MM.1S (cell line): ENCODE results near the gene TMEM121.
"Not testable (repeated sequence)": the region's sequence is repeated elsewhere in the genome, so short reads cannot be mapped to it uniquely, and the experiment has no call there.

ENCODE experiments used
- DNase-seq: peaks from one replicate; pipeline ENCODE4 v3.0.0-alpha.2; 2015
- H2AFZ ChIP-seq: fragments of 300-600 bp; sonication (generic); 2 replicates; pipeline ENCODE4 v1.6.0; 2016; ENCODE audit warnings: antibody characterized with exemption, low read length
- H3F3A ChIP-seq: fragments of 300-600 bp; sonication (generic); 2 replicates; pipeline ENCODE4 v1.6.1; 2016; ENCODE audit warnings: mild to moderate bottlenecking, antibody characterized with exemption, low read length, moderate library complexity, mixed read lengths; ENCODE audit not compliant: insufficient read depth
- H3K27ac ChIP-seq: fragments of 300-600 bp; sonication (generic); 2 replicates; pipeline ENCODE4 v1.5.1; 2016; ENCODE audit warnings: mild to moderate bottlenecking, low read length
- H3K27me3 ChIP-seq: fragments of 300-600 bp; sonication (generic); replicated peaks from 2 replicates; pipeline ENCODE4 v1.6.0; 2016; ENCODE audit warnings: low read length; ENCODE audit not compliant: insufficient read depth
- H3K36me3 ChIP-seq: fragments of 300-600 bp; sonication (generic); replicated peaks from 2 replicates; pipeline ENCODE4 v1.6.1; 2016; ENCODE audit warnings: mild to moderate bottlenecking, low read length, mixed read lengths; ENCODE audit not compliant: insufficient read depth
- H3K4me1 ChIP-seq: fragments of 300-600 bp; sonication (generic); 2 replicates; pipeline ENCODE4 v1.6.1; 2016; ENCODE audit warnings: low read length, mixed read lengths
- H3K4me2 ChIP-seq: fragments of 300-600 bp; sonication (generic); 2 replicates; pipeline ENCODE4 v1.6.0; 2016; ENCODE audit warnings: low read depth, low read length
- H3K4me3 ChIP-seq: fragments of 300-600 bp; sonication (generic); 2 replicates; pipeline ENCODE4 v1.5.1; 2016; ENCODE audit warnings: low read length, mixed read lengths
- H3K79me2 ChIP-seq: fragments of 300-600 bp; sonication (generic); 2 replicates; pipeline ENCODE4 v1.6.1; 2016; ENCODE audit warnings: mixed run types, low read length, mixed read lengths
- H3K9ac ChIP-seq: fragments of 300-600 bp; sonication (generic); 2 replicates; pipeline ENCODE4 v1.6.1; 2016; ENCODE audit warnings: low read length, mixed read lengths
- H3K9me2 ChIP-seq: fragments of 300-600 bp; sonication (generic); replicated peaks from 2 replicates; pipeline ENCODE4 v1.6.1; 2016; ENCODE audit warnings: mild to moderate bottlenecking, low read length, mixed read lengths; ENCODE audit not compliant: insufficient read depth
- H3K9me3 ChIP-seq: fragments of 300-600 bp; sonication (generic); replicated peaks from 2 replicates; pipeline ENCODE4 v1.6.1; 2016; ENCODE audit warnings: mild to moderate bottlenecking, low read length, mixed read lengths; ENCODE audit not compliant: insufficient read depth
- H4K20me1 ChIP-seq: fragments of 300-600 bp; sonication (generic); 2 replicates; pipeline ENCODE4 v1.6.1; 2016; ENCODE audit warnings: mild to moderate bottlenecking, low read length, moderate library complexity, mixed read lengths; ENCODE audit not compliant: insufficient read depth
- CTCF ChIP-seq: fragments of 300-600 bp; sonication (generic); IDR thresholded peaks from 2 replicates; pipeline ENCODE4 v1.5.1; 2016; ENCODE audit warnings: antibody characterized with exemption, low read length, mixed read lengths
- EZH2 ChIP-seq: fragments of 300-600 bp; sonication (generic); optimal IDR thresholded peaks from 2 replicates; pipeline ENCODE3; 2017; ENCODE audit warnings: low read depth, mild to moderate bottlenecking, antibody characterized with exemption, low read length, mixed read lengths
- EZH2phosphoT487 ChIP-seq: fragments of 300-600 bp; sonication (generic); IDR thresholded peaks from 2 replicates; pipeline ENCODE4 v1.6.1; 2018; ENCODE audit warnings: antibody characterized with exemption, low read length

Gene TMEM121

GRCh38 chr14:105567164-105568103, 41.1 kb downstream of the TMEM121 start:
- not testable (repeated sequence) for H3K36me3 ChIP-seq, DNase-seq, H3K9me2 ChIP-seq, H2AFZ ChIP-seq, H4K20me1 ChIP-seq, H3K9me3 ChIP-seq, H3F3A ChIP-seq, H3K4me2 ChIP-seq, H3K4me3 ChIP-seq, H3K27me3 ChIP-seq
- 0 out of 2 replicates have a peak overlapping the region, but pooled peaks have one; percentile 21 for H3K9ac ChIP-seq
- H3K79me2 ChIP-seq: peaks cover 32% of the 10 kb centered on the region
- H3K27ac ChIP-seq: peak overlapping the region; percentile 77
- peaks cover 46% of the 10 kb centered on the region for H3K4me1 ChIP-seq

- DNase-seq, H3K4me2 ChIP-seq, H3K4me3 ChIP-seq: not testable (repeated sequence)
Measured at GRCh38 chr14:105568140-105568843, 41.9 kb downstream of the TMEM121 start.

GRCh38 chr14:105568859-105569766, 42.7 kb downstream of the TMEM121 start:
- no peak for DNase-seq
- H3K9ac ChIP-seq: no peak overlapping the region
- H3K4me2 ChIP-seq: no peak overlapping the region
- H4K20me1 ChIP-seq: no peaks in the 10 kb centered on the region
- no peaks in the 10 kb centered on the region for H3K9me2 ChIP-seq
- H3K9me3 ChIP-seq: no peaks in the 10 kb centered on the region
- no peaks in the 10 kb centered on the region for H3K36me3 ChIP-seq
- TF ChIP-seq CTCF (no peak), EZH2phosphoT487 (no peak), EZH2 (no peak)
- no peak overlapping the region for H2AFZ ChIP-seq
- no peaks in the 10 kb centered on the region for H3K27me3 ChIP-seq
- peak overlapping the region; percentile 33; the same call in 1 of the 2 replicates for H3K27ac ChIP-seq
- peaks cover 47% of the 10 kb centered on the region for H3K4me1 ChIP-seq
- H3K79me2 ChIP-seq: peaks cover 28% of the 10 kb centered on the region
- no peak overlapping the region for H3K4me3 ChIP-seq
- peaks cover 7% of the 10 kb centered on the region; the same call in 1 of the 2 replicates for H3F3A ChIP-seq

More at GRCh38 chr14:105568140-105568843, 41.9 kb downstream of the TMEM121 start:
- Histone ChIP-seq H3K27ac (peak overlapping the region; percentile 77; the same call in 1 of the 2 replicates), H3K4me1 (peaks cover 41% of the 10 kb centered on the region), H3K79me2 (peaks cover 23% of the 10 kb centered on the region)
- not testable (repeated sequence) for H3K9me3 ChIP-seq, H2AFZ ChIP-seq, H3K9ac ChIP-seq, H3K27me3 ChIP-seq, H4K20me1 ChIP-seq, H3F3A ChIP-seq, H3K9me2 ChIP-seq, H3K36me3 ChIP-seq

DNA sequence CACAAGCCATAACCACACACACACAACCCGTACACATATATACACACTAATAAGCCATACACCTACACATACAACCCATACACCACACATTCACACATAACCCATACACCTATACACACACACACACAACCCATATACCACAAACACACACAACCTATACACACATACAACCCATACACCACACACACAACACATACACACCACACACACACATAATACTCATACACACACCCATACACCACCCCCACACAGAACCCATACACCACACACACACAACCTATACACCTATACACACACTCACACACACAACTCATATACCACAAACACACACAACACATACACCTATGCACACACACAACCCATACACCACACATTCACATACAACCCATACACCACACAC, 44.1 kb downstream of the TMEM121 start:
- H4K20me1 ChIP-seq: no peaks in the 10 kb centered on the region
- no peak overlapping the region for H3K4me2 ChIP-seq
- H3K4me1 ChIP-seq: peaks cover 42% of the 10 kb centered on the region
- H3K4me3 ChIP-seq: no peak overlapping the region
- no peaks in the 10 kb centered on the region for H3K27me3 ChIP-seq
- H3K9me3 ChIP-seq: no peaks in the 10 kb centered on the region
- peaks cover 25% of the 10 kb centered on the region for H3K79me2 ChIP-seq
- no peaks in the 10 kb centered on the region for H3K9me2 ChIP-seq
- no peak for TF ChIP-seq EZH2
- no peak for TF ChIP-seq EZH2phosphoT487
- TF ChIP-seq CTCF: no peak
- no peak overlapping the region for H3K9ac ChIP-seq
- no peak overlapping the region for H2AFZ ChIP-seq
- DNase-seq: no peak
- H3F3A ChIP-seq: peaks cover 7% of the 10 kb centered on the region; the same call in 1 of the 2 replicates
- H3K36me3 ChIP-seq: no peaks in the 10 kb centered on the region
- no peak overlapping the region; the same call in 1 of the 2 replicates for H3K27ac ChIP-seq

- not testable (repeated sequence) for H3K9ac ChIP-seq, H3K4me2 ChIP-seq
Measured at GRCh38 chr14:105571181-105571951, 45.0 kb downstream of the TMEM121 start.

More at GRCh38 chr14:105571181-105571951, 45.0 kb downstream of the TMEM121 start:
- not testable (repeated sequence) for H3K9me3 ChIP-seq, H3K4me3 ChIP-seq, H3K27me3 ChIP-seq, H2AFZ ChIP-seq, DNase-seq, H4K20me1 ChIP-seq, H3K9me2 ChIP-seq, H3F3A ChIP-seq, H3K36me3 ChIP-seq, H3K27ac ChIP-seq
- Histone ChIP-seq H3K79me2 (peaks cover 26% of the 10 kb centered on the region), H3K4me1 (peaks cover 41% of the 10 kb centered on the region)
